HG03108 (cell line): ENCODE measurements around the gene RPS4Y1.

Source experiments
- ATAC-seq: cut with Tn5 transposase; IDR thresholded peaks from one replicate; pipeline ENCODE4 v1.9.1; 2021; ENCODE audit warnings: moderate library complexity; ENCODE audit not compliant: unreplicated experiment

The RPS4Y1 gene

GRCh38 chrY:2874211-2874610 lies 32.8 kb downstream of the RPS4Y1 start:
- ATAC-seq = no peak

- no peak for ATAC-seq
Observed at GRCh38 chrY:2883561-2883960, 42.2 kb downstream of the RPS4Y1 start.

- no peak for ATAC-seq
Observed at GRCh38 chrY:2885880-2886279, 44.5 kb downstream of the RPS4Y1 start.

GRCh38 chrY:2887386-2887785 lies 46.0 kb downstream of the RPS4Y1 start:
- ATAC-seq = no peak

- ATAC-seq = no peak
Observed at GRCh38 chrY:2887955-2888354, 46.6 kb downstream of the RPS4Y1 start.

GRCh38 chrY:2893471-2893870 lies 52.1 kb downstream of the RPS4Y1 start:
- ATAC-seq = no peak

GRCh38 chrY:2896050-2896449 lies 54.6 kb downstream of the RPS4Y1 start:
- no peak for ATAC-seq

GRCh38 chrY:2907356-2907755 lies 66.0 kb downstream of the RPS4Y1 start:
- ATAC-seq = no peak

- ATAC-seq = no peak
Observed at GRCh38 chrY:2913066-2913815, 71.8 kb downstream of the RPS4Y1 start.
